SKM-1 treated with dmso at 0.1 percent for 144 hours (cell line): Measurements from ENCODE around the gene GFOD1.
A peak's percentile ranks its signal among the peaks of the same experiment; 100 is the strongest.

ENCODE experiments used
- DNase-seq: peaks from one replicate; lab custom pipeline; 2025; ENCODE audit not compliant: unreplicated experiment; lab: John Stamatoyannopoulos, UW

The GFOD1 gene

GRCh38 chr6:13486679-13487121, 700 bp downstream of the GFOD1 start:
- peak; percentile 35 for DNase-seq

- DNase-seq: peak; percentile 21
These were observed 1.4 kb downstream of the GFOD1 start for GRCh38 chr6:13485923-13486562.

- no peak for DNase-seq
These were observed 2.1 kb downstream of the GFOD1 start for GRCh38 chr6:13485303-13485702.

- DNase-seq: no peak
These were observed 2.6 kb downstream of the GFOD1 start for GRCh38 chr6:13484827-13485226.

- no peak for DNase-seq
These were observed 3.2 kb downstream of the GFOD1 start for GRCh38 chr6:13484138-13484708.

- DNase-seq: no peak
These were observed 6.5 kb downstream of the GFOD1 start for GRCh38 chr6:13480631-13481501.

- DNase-seq: no peak
These were observed 7.4 kb downstream of the GFOD1 start for GRCh38 chr6:13479971-13480434.

GRCh38 chr6:13479206-13479800, 8.1 kb downstream of the GFOD1 start:
- DNase-seq: peak; percentile 23

- no peak for DNase-seq
These were observed 8.9 kb downstream of the GFOD1 start for GRCh38 chr6:13478525-13478966.

- no peak for DNase-seq
These were observed 12.6 kb downstream of the GFOD1 start for GRCh38 chr6:13474787-13475186.

GRCh38 chr6:13474360-13474759, 13.0 kb downstream of the GFOD1 start:
- no peak for DNase-seq

GRCh38 chr6:13473768-13474165, 13.6 kb downstream of the GFOD1 start:
- no peak for DNase-seq

- no peak for DNase-seq
These were observed 14.2 kb downstream of the GFOD1 start for GRCh38 chr6:13472976-13473767.

- DNase-seq: no peak
These were observed 15.3 kb downstream of the GFOD1 start for GRCh38 chr6:13472099-13472498.

- DNase-seq: no peak
These were observed 16.2 kb downstream of the GFOD1 start for GRCh38 chr6:13471184-13471583.

- no peak for DNase-seq
These were observed 16.9 kb downstream of the GFOD1 start for GRCh38 chr6:13470238-13471140.

GRCh38 chr6:13469693-13470092, 17.7 kb downstream of the GFOD1 start:
- no peak for DNase-seq

GRCh38 chr6:13468839-13469238, 18.6 kb downstream of the GFOD1 start:
- no peak for DNase-seq

- DNase-seq: no peak
These were observed 20.2 kb downstream of the GFOD1 start for GRCh38 chr6:13467216-13467600.
